GM18909 (cell line): ENCODE data around the gene HOXD10.

Source experiments
- ATAC-seq: cut with Tn5 transposase; IDR thresholded peaks from one replicate; pipeline ENCODE4 v1.9.1; 2021; ENCODE audit warnings: mild to moderate bottlenecking; ENCODE audit not compliant: unreplicated experiment, poor library complexity

Gene HOXD10

DNA sequence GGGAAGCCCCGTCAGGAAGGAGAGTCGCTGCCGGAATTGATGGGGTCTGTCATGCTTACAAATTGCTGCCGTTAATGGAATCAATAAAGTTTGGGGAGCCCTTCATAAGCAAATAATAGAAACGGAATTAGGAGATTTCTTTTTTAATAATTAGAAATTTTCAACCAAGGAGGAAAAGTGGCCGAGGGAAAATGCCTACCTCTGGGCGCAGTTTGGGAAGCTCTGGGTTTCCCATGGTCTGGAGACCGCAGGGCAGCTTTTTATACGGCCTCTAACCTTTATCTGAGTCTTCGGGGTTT lies 34.1 kb upstream of the HOXD10 start:
- no peak for ATAC-seq

- ATAC-seq, result no peak
Observed at GRCh38 chr2:176082824-176083751, 33.5 kb upstream of the HOXD10 start.

DNA sequence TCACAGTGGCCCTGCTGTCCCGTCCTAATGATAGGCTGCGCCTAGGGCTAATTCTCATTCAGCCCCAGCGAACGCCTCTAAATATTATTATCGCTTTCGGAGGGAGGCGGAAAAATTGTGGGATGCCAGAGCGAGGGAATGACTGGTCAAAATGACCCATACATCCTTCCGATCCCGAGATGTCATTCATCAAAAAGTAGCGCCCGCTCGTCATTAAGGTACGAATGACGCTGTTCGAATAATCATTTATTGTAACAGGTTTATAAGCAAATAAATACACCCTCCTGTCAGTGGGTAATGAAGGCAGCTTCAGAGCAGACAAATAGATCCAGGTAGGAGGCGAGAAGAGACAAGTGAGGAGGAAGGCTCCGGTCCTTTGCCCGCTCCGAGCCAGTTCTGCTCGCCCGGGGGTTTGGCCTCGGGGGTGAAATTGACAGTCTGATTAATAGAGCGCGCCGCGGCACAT lies 32.7 kb upstream of the HOXD10 start, which contains the start of gene EVX2:
Gene EVX2 (minus strand): TSS at position 167 of the 466 bp plus-strand sequence. CDS start 186 bp downstream, outside the sequence.
- no peak for ATAC-seq

GRCh38 chr2:176084611-176085119 lies 31.9 kb upstream of the HOXD10 start:
- no peak for ATAC-seq

- ATAC-seq, result no peak
Observed at GRCh38 chr2:176085120-176085788, 31.3 kb upstream of the HOXD10 start.

- no peak for ATAC-seq
Observed at GRCh38 chr2:176085861-176086771, 30.5 kb upstream of the HOXD10 start.

DNA sequence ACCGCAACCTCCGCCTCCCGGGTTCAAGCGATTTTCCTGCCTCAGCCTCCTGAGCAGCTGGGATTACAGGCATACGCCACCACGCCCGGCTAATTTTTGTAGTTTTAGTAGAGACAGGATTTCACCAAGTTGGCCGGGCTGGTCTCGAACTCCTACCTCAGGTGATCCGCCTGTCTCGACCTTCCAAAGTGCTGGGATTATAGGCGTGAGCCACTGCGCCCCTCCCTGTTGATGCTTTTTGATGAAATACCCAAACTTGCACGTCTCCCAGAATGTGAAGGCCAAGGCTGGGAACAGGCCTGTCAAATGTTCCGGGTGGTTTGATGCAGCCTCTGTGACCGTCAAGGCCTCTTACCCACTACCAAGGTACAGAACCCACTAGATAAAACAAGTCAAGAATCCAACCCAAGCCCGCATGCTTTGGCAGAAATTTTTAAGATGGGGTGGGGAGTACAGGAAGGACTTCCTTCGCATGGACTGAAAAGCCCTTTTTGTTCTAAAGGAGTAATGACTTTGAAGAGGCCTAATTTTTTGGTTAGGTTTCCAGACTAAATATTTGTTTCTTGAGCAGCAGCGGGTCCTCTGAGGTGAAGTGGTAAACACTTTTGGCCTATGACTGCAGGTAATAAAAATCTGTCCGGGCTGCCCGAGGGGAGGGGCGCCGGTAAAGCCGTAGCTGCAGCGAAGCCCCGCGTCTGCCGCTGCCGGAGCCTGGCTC lies 29.1 kb upstream of the HOXD10 start:
- no peak for ATAC-seq

- ATAC-seq, result no peak
Observed at GRCh38 chr2:176088048-176088936, 28.3 kb upstream of the HOXD10 start.

- no peak for ATAC-seq
Observed at GRCh38 chr2:176088937-176089842, 27.4 kb upstream of the HOXD10 start.

- no peak for ATAC-seq
Observed at GRCh38 chr2:176089843-176090395, 26.7 kb upstream of the HOXD10 start.

GRCh38 chr2:176090862-176091261 lies 25.7 kb upstream of the HOXD10 start:
- ATAC-seq, result no peak

GRCh38 chr2:176091329-176092258 lies 25.0 kb upstream of the HOXD10 start:
- no peak for ATAC-seq

GRCh38 chr2:176092270-176093144 lies 24.1 kb upstream of the HOXD10 start, which contains the start of gene HOXD13:
Gene HOXD13, plus strand, starts transcription at chr2:176092721. Its CDS starts 170 bp downstream, at chr2:176092891.
- ATAC-seq, result no peak

GRCh38 chr2:176093145-176093897 lies 23.3 kb upstream of the HOXD10 start:
- no peak for ATAC-seq

DNA sequence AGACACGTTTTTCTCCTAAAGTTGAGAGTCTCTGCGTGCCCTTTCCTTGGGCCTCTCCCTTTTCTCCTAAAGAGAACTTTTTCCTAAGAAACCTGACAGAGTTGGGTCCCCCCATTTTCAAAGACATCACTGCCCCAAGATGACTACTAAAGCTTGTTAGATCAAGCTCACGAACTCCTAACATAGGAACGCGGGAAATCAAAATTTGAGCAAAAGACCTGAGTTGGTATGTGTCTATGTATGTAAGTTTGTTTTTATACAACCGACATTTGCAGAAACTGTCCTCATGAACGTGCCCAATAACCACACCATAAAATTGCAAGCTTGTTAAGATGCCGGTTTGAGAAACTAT lies 22.7 kb upstream of the HOXD10 start:
- no peak for ATAC-seq
